NCI-H146 treated with DMSO at 0.1 percent for 48 hours (cell line): ENCODE results near the gene JAKMIP1.
"Not testable (repeated sequence)": the region's sequence is repeated elsewhere in the genome, so short reads cannot be mapped to it uniquely, and the experiment has no call there.

Source experiments
- DNase-seq: peaks from one replicate; lab custom pipeline; 2025; ENCODE audit not compliant: unreplicated experiment; lab: John Stamatoyannopoulos, UW

JAKMIP1 gene

DNA sequence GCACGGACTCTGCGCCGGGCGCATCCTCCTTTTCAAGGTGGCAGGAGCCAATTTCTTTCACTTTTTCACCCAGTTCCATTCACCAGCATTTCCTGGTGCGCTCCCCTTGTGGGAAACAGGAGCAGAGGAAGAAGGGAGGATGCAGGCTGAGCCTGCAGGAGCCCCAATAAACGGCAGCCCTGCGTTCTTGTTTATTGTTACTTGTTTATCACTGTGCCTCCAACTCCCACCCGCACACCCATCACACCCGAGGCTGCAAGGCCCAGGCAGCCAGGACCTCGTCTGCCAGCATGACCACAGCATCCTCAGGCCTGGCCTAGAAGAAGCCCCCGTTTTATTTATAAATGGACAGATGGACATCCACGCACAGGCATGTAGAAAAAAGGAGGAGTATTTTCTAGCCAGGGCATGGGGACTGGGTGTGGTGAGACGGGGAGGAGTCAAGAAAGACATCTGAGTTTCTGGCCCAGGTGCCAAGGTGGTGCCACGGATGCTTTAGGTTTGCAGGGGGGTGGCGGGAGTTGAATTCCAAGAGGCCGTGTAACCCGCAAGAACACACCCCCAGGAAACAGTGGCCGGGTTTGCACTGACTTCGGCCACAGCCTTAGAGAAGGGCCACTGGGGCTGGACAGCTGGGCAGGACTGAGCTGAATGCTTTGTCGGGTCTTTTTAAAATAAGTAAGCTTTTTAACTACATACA is 51.7 kb downstream of the JAKMIP1 start:
- no peak for DNase-seq

DNA sequence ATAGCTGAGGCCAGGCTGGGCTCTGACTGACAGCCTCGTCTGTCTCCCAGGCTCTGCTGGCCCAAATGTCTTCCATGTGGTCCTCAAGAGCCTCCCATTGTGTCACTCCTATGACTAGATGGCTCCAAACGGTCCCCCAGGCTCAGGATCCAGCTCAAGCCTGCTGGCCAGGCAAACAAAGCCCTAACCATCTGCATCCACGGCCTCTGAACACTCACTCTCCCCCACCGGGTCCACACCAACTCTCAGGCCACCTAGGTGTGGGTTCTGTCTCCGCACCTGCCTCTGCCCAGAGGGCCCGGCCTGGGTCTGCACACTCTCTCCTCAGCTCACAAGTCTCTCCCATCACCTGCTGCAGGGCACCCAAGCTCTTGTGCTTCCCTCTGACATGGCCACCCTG is 52.9 kb downstream of the JAKMIP1 start:
- DNase-seq = no peak

DNA sequence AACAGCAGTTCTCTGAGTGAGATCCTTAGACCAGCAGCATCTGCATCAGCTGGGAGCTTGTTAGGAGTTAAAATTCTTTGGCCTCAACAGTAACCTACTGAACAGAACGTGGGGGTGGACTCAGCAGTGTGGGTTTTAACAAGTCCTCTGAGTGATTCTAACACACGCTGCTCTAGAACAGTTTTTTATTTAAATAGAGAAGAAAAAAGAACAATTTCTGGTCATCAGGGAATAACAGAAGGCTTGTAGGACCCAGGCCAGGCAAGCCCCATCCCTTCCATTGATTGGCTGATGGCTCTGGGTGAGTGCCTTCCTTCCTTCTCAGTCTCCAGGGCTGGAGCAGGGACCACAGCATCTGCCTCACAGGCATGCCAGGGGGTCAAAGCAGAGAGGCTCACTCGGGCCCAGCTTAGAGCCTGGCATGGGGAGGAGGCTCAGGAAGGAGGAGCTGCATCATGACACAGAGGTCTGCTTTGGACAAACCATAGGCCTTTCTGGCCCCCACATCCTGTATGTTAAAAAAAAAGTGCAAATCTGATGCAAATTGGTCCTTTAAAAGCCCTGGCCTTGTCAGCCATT is 56.7 kb downstream of the JAKMIP1 start:
- no peak for DNase-seq

DNA sequence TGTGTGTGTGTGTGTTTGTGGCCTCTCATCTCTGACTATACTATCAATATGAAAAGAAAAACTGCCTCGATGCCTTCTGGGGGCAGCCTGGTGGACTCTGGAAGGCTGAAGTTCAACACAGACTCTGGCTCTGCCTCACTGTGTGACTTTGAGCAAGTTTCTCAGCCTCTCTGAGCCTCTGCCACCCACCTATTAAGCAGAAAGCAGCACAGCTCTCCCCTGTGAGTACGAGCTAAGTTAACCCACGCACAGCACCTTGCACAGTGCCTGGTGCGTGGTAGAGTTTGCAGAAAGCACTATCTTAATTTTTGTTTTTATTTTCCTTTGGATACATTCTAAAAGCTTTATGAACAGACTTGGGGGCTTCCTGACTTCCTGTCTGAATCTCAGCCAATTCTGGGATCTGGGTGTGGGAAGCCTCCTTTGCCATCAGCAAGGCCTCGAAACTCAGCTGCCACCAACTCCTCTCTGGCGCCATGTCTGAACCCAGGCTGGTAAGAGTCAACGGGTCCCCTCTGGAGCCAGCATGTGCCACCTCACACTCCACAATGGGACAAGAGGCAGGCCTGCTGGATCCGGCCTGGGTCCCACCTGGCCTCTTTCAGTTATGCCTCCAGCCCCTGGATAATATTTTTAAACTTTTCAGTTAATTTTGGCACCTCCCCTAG is 57.3 kb downstream of the JAKMIP1 start:
- no peak for DNase-seq

DNA sequence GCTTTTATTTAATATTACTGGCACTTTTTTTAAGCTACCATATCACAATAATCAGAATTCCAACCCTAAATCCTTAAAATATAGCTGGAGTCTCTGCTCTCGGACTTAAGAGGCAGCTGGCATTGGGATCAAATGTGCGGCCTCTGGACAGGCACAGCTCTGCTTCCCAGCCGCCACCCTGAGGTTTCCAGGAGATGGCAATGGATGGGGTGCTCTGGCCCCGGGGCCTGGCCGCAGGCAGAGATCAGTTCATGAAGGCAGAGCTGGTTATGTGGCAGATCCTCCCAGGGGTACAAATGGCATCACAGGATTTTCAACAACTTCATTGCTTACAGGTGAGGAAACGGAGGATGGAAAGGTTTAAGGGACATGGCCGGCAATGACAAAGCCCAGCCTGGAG is 57.8 kb downstream of the JAKMIP1 start:
- no peak for DNase-seq

DNA sequence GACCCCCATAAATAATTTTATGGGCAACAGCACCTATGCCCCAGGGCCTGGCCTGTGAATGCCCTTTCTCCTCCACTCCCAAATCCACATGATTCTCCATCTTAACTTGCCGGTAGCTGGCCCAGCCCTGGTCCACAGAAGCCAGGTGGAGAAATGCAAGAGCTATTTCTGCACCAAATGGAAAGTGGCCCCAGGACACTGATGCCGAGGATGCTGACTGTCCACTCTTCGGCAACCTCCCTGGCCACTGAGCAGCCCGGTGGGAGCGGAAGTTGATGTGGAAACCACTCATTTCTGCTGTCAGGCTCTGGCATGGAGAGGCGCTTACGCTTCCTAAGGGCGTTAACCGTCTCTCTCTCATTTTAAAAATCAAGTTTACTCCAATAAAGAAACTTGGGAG is 58.8 kb downstream of the JAKMIP1 start:
- no peak for DNase-seq

DNA sequence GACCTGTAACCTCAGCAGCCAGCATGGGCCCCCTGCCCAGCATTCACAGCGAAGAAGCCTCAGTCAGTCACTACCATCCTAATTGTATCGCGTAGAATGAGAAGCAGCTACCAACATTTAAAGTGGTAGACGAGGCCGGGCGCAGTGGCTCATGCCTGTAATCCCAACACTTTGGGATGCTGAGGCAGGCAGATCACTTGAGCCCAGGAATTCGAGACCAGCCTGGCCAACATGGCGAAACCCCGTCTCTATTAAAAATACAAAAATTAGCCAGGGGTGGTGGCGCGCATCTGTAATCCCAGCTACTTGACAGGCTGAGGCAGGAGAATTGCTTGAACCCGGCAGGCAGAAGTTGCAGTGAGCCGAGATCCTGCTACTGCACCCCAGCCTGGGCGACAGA is 59.3 kb downstream of the JAKMIP1 start:
- not testable (repeated sequence) for DNase-seq

DNA sequence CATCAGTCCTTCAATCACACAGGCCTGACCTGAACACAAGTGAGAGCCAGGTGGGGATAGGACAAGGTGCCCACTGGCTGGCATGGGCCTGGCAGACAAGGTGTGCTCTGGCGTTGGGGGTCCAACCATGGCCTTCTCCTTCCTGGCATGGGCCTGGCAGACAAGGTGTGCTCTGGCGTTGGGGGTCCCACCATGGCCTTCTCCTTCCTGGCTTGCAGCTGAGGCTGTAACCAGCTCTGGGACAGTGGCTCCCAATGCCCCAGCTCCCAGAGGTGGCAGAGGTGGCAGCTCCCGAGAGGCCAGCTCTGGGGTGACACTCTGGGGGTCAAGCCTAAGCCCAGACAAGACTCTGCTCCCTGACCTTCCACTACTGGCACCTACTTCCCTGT is 62.6 kb downstream of the JAKMIP1 start:
- no peak for DNase-seq

DNA sequence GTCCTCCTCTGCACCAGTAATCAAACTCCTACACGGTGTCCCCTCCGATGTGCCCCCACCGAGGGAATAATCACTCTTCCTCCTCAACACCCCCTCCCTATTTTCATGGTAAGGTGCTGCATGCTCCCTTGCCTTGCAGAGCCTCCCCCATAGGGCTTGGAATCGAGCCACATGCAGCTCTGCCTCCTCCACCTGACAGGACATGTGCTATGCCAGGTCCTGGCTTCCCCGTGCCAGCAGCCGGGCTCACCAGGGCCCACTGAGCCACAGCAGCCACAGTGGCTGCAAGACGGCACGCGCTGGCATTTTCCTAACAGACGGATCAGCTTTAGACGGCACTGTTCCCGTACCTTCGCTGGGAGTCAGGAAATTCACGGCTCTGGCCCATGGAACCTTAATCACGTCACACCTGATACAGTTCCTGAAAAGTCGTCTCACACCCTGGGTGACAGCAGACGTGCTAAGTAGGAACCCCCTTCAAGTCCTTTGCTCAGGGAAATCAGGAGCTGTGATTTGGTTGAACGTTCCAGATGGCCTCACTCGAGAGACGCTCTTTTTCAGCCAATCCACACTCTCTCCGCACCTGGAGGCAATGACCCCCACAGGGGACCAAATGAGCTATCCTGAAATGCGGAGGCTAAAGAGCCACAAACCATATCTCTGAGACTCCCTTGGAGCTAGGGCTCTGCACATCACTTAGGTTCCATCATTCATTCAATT is 63.2 kb downstream of the JAKMIP1 start:
- DNase-seq = no peak

DNA sequence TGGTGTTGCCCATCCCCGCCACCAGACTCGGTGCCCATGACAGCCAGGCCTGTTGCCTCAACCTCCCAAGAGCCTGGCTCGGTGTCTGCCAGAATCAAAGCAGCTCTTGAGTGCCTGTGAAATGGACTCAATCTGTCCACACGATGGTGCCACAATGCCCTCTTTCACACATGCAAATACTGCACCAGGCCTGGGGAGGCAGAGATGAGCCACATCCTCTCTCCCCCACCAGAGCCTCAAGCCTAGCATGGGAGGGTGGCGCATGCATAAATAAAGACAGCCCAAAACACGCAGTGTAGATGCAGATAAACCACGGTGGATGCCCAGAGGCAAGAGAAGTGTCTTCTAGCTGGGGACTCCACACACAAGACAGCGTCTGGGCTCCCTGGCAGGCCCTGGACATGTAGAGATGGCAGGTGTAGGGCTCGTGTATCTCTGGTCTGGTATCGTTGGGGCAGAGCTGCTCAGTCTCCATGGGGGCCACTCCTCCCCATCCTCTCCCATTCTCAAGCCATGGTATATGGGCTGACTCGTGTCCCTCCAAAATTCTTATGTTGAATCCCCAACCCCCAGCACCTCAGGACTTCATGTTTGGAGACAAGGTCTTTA is 65.6 kb downstream of the JAKMIP1 start:
- no peak for DNase-seq

DNA sequence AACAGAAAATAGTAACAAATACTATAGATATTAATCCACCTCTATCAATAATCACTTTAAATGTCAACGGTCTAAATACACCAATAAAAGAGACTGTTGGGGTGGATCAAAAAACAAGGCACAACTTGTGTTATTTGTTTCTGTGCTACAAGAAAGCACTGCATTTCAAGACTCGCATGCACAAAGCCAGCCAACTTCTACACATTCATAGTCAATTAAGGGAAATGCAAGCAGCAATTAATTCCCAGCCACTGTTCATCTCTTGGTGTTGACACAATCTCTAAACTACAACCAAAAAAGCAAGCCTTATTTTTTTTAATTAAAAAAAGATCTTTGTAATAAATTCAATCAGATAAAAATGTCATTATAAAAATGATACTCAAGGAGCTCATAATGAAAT is 67.6 kb downstream of the JAKMIP1 start:
- no peak for DNase-seq

DNA sequence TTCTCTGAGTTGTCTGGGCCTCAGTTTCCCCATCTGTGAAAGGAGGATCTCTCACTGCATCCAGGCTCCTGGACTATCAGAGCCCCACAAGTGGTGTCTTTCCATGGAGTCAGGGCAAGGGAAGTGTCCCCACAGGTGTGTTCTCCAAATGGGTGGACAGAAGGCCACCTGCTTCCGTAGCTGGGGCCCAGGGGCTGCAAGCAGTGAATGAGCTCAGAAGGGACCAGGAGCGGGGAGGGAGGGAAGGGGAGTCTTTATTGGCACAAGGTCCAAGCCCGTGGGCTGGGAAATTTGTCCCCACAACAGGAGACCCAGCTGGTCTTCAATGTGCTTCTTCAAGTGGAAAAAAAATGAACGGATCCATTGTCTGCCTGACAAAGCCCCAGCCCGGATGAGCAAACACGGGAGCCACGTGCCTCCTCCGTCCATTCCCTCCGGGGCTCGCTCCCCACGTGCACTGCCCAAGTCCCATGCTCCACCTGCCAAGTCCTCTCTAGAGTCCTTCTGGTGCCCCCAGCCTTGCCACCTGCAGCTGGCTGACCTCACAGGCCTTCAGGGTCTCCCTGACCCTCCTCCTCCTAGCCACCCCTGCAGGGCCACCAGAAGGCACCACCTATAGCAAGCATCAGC is 72.0 kb downstream of the JAKMIP1 start:
- DNase-seq = peak; percentile 96

DNA sequence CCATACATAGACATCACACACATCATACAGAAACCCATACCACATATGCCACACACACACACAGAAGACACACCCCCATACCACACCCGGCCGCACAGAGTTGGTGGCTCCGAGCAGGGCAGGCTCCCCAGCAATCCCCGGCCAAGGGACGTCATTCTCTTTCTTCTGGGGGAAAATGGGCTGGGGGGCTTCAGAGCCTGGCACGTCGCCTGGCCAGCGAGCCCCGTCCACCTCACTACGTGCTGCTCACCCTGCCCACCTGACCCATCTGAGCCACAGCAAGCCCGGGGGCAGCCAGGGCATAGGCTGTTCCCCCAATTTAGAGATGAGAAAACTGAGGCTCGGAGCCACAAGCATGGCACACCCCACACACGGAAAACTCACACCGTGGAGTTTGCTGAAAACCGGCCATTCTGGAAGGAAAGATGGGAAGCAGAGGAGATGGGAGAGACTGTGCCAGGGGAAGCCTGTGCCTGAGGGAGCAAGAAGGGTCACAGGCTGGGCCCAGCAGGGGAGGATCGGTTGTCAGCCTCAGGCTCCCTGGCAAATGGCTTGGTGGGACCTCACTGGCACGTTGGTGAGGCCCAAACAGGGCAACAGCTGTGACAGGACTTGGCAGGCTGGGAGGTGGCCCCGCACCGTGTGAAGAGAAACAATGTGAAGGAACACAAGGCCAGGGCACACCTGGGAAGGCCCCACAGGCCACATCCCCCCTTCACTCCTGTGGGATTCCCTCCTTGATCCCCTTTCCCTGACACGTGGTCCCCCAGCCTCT is 73.2 kb downstream of the JAKMIP1 start:
- no peak for DNase-seq

DNA sequence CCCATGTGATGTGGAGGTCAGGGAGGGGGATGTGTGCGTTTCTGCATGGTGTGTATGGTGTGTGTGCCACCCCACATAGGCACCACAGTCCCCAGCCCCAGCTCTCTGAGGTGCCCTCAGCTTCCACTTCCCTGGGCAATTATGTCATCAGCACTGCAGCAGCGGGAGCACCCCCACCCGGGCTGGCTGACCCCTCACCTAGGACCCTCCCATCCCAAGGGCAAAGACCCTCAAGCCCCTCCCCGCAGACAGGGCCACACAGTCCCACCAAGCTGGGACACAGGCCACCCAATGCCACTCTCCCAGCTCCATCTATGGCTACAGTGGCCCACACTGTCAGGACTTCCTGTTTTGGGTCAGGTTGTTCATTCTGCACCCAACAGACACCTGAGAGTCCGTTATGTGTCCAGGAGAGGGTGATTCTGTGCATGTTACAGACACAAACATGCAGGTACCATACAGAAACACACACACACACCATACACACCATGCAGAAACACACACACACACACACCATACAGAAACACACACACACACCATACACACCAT is 75.2 kb downstream of the JAKMIP1 start:
- DNase-seq = no peak

DNA sequence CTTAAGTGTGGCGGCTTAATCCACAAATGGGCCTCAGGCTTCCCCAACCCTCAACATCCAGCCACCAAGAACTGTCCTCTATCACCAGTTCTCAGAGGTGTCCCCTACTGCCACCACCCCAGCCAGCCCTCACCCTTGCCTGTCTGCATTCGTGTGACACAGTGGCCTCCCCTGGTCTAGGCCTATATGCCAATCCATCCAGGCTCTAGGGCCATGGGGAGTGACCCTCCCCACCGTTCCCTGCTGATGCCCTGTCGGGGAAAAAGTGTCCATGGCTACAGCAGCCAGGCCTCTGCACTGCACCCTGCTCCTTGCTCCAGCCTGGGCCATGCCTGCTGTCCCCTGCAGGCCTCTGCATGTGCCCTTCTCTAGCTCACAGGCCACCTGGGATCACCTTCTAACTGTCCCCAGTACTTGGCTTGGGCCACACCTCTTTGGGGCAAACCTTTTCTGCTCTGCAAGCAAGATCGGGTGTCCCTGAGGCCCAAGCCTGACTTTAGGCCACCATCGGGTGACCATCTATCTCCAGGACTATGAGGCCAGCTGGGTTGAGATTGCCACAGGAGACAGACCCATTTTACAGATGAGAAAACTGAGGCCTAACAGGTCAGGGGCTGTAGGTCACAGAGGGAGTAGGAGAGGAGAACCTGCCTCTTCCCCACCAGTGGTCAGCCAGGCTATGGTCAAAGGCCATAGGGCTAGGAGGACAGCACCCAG is 75.8 kb downstream of the JAKMIP1 start:
- no peak for DNase-seq

DNA sequence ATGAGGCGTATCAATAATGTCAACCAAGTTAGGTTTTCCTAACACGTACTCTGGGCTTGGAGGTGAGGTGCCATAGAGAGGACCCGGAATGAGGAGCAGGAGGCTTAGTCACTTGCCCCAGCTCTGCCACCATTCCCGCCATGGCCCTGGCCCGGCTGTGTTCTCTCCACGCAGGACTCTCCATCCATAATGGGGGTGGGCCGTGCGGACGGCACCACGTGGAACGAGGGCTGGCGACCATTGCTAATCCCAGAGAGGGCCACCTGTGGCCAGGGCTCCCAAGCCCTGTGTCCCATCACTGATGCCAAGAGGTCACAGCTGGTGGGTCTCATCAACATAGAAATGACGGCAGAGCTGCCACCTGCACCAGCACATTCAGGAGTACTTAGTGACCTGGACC is 76.4 kb downstream of the JAKMIP1 start:
- DNase-seq = no peak

DNA sequence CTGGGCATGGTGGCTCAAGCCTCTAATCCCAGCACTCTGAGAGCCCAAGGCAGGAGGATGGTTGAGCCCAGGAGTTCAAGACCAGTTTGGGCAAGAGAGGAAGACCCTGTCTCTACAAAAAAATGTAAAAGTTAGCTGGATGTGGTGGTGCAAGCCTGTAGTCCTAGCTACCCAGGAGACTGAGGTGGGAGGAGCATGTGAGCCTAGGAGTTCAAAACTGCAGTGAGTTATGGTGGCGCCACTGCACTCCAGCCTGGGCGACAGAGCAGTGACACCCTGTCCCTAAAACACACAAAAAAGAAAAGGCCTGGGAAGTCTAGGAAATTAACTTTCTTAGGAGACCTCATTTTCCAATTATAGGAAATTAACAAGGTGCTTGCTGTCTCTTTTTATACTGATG is 76.8 kb downstream of the JAKMIP1 start:
- no peak for DNase-seq

DNA sequence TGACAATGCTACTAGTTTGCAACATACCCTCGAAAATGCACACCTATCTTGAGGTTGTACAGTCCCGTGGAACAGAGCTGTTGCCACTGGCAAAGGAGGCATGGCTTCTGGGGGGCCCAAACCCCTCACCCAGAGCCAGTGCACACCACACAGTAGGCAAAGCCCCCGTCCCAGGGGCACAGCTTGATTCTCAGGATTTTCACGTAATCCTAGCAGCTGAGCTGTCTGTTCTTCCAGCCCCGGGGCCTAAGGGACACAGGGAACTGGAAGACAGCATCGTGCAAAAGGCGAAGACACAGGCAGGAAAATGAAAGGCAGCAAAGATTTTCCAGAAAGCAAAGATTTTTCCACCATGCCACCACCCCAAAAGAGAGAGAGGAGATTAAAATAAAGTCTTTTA is 77.2 kb downstream of the JAKMIP1 start:
- no peak for DNase-seq

DNA sequence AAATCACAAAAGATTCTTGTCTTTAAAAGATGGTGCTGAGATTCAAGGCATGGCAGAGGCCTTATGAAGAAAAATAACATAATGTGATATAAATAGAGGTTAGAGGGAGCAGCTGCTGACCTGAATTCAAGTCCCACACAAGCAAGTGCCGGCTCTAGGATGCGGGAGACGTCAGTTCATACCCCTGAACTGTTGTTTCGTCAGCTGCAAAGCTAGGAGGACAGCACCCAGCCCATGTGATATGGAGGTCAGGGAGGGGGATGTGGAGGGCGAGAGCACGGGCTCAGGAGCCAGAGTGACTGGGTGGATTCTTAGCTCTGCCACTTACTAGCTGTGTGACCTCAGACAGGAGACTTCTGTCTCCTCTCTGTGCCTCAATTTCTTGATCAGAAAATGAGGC is 77.9 kb downstream of the JAKMIP1 start:
- no peak for DNase-seq
